ENCODE results near the gene HCK.
"Not testable (repeated sequence)": the region's sequence is repeated elsewhere in the genome, so short reads cannot be mapped to it uniquely, and the experiment has no call there.

The HCK gene

GRCh38 chr20:32119734-32120133, 67.7 kb downstream of the HCK start:
- H3K9me3 ChIP-seq (ENCODE audit: control extremely low read depth in 1 of 5, control insufficient read depth in 4 of 5, insufficient read depth in 2 of 5, low read depth in 1 of 5, low read length in 4 of 5): no peaks in the 10 kb centered on the region
- peaks cover 0 to 14% (median 3%) of the 10 kb centered on the region in 4 experiments for H3K4me1 ChIP-seq (ENCODE audit: control extremely low read depth in 1 of 4, control insufficient read depth in 4 of 4, insufficient read depth in 4 of 4, low read length in 3 of 4)
- no peak for DNase-seq
- H3K4me3 ChIP-seq (ENCODE audit: control insufficient read depth in 1 of 7, extremely low read depth in 1 of 7, insufficient read depth in 4 of 7, low read depth in 2 of 7, low read length in 6 of 7): no peak overlapping the region
- no peaks in the 10 kb centered on the region for H3K27me3 ChIP-seq (replicated peaks in 2 of 5; ENCODE audit: control insufficient read depth in 4 of 5, insufficient read depth in 5 of 5, low read length in 4 of 5)
- H3K36me3 ChIP-seq (ENCODE audit: control insufficient read depth in 4 of 4, insufficient read depth in 4 of 4, low read length in 3 of 4): peaks cover 3 to 10% (median 6%) of the 10 kb centered on the region in 4 experiments
- WGBS (ENCODE audit: insufficient coverage): no CpG with 5 or more reads among the region's 2 CpGs
- ChIA-PET CTCF (interaction anchor here (0.6 to 1.4 kb wide), 2 partner anchors 9 to 69 kb away, joined by 3 to 4 read pairs; no protein-coding TSS in a partner anchor), POLR2A (interaction anchor here (1.0 kb wide), 1 partner anchor 10 kb away, joined by 3 read pairs; the partner anchor contains the start of gene TM9SF4)
- no peak overlapping the region for H3K27ac ChIP-seq (ENCODE audit: insufficient read depth in 1 of 2, low read depth in 1 of 2, low read length in 2 of 2, poor library complexity in 1 of 2, severe bottlenecking in 2 of 2)

GRCh38 chr20:32121908-32122307, 69.9 kb downstream of the HCK start:
- H3K4me3 ChIP-seq (ENCODE audit: control insufficient read depth in 1 of 7, extremely low read depth in 1 of 7, insufficient read depth in 4 of 7, low read depth in 2 of 7, low read length in 6 of 7); H3K4me1 ChIP-seq (ENCODE audit: control extremely low read depth in 1 of 4, control insufficient read depth in 4 of 4, insufficient read depth in 4 of 4, low read length in 3 of 4); DNase-seq; POLR2A ChIA-PET; H3K27ac ChIP-seq (ENCODE audit: insufficient read depth in 1 of 2, low read depth in 1 of 2, low read length in 2 of 2, poor library complexity in 1 of 2, severe bottlenecking in 2 of 2); CTCF ChIA-PET; H3K9me3 ChIP-seq (ENCODE audit: control extremely low read depth in 1 of 5, control insufficient read depth in 4 of 5, insufficient read depth in 2 of 5, low read depth in 1 of 5, low read length in 4 of 5); H3K27me3 ChIP-seq (replicated peaks in 2 of 5; ENCODE audit: control insufficient read depth in 4 of 5, insufficient read depth in 5 of 5, low read length in 4 of 5): not testable (repeated sequence)
- WGBS (ENCODE audit: insufficient coverage): 100% methylated on average over 2 of the region's 31 CpGs
- peaks cover 3 to 12% (median 4%) of the 10 kb centered on the region in 4 experiments for H3K36me3 ChIP-seq (ENCODE audit: control insufficient read depth in 4 of 4, insufficient read depth in 4 of 4, low read length in 3 of 4)

- Histone ChIP-seq H3K36me3 (ENCODE audit: control insufficient read depth in 4 of 4, insufficient read depth in 4 of 4, low read length in 3 of 4) (peaks cover 3 to 15% (median 5%) of the 10 kb centered on the region in 4 experiments), H3K4me1 (ENCODE audit: control extremely low read depth in 1 of 4, control insufficient read depth in 4 of 4, insufficient read depth in 4 of 4, low read length in 3 of 4) (no peaks in the 10 kb centered on the region), H3K27me3 (replicated peaks in 2 of 5; ENCODE audit: control insufficient read depth in 4 of 5, insufficient read depth in 5 of 5, low read length in 4 of 5) (no peaks in the 10 kb centered on the region), H3K27ac (ENCODE audit: insufficient read depth in 1 of 2, low read depth in 1 of 2, low read length in 2 of 2, poor library complexity in 1 of 2, severe bottlenecking in 2 of 2) (no peak overlapping the region), H3K9me3 (ENCODE audit: control extremely low read depth in 1 of 5, control insufficient read depth in 4 of 5, insufficient read depth in 2 of 5, low read depth in 1 of 5, low read length in 4 of 5) (no peaks in the 10 kb centered on the region), H3K4me3 (ENCODE audit: control insufficient read depth in 1 of 7, extremely low read depth in 1 of 7, insufficient read depth in 4 of 7, low read depth in 2 of 7, low read length in 6 of 7) (no peak overlapping the region)
- CTCF ChIA-PET: no interaction called here
- DNase-seq: no peak
- POLR2A ChIA-PET: no interaction called here
- WGBS (ENCODE audit: insufficient coverage): no CpG with 5 or more reads among the region's 4 CpGs
Observed at GRCh38 chr20:32123088-32123487, 71.0 kb downstream of the HCK start.

GRCh38 chr20:32124916-32125454, 72.9 kb downstream of the HCK start:
- peaks cover 4 to 17% (median 5%) of the 10 kb centered on the region in 4 experiments for H3K36me3 ChIP-seq (ENCODE audit: control insufficient read depth in 4 of 4, insufficient read depth in 4 of 4, low read length in 3 of 4)
- WGBS (ENCODE audit: insufficient coverage): 100% methylated on average over 4 of the region's 4 CpGs
- no peak for DNase-seq
- H3K4me1 ChIP-seq (ENCODE audit: control extremely low read depth in 1 of 4, control insufficient read depth in 4 of 4, insufficient read depth in 4 of 4, low read length in 3 of 4): no peaks in the 10 kb centered on the region
- H3K27ac ChIP-seq (ENCODE audit: insufficient read depth in 1 of 2, low read depth in 1 of 2, low read length in 2 of 2, poor library complexity in 1 of 2, severe bottlenecking in 2 of 2): no peak overlapping the region
- H3K9me3 ChIP-seq (ENCODE audit: control extremely low read depth in 1 of 5, control insufficient read depth in 4 of 5, insufficient read depth in 2 of 5, low read depth in 1 of 5, low read length in 4 of 5): no peaks in the 10 kb centered on the region
- H3K4me3 ChIP-seq (ENCODE audit: control insufficient read depth in 1 of 7, extremely low read depth in 1 of 7, insufficient read depth in 4 of 7, low read depth in 2 of 7, low read length in 6 of 7): no peak overlapping the region
- POLR2A ChIA-PET: no interaction called here
- CTCF ChIA-PET: interaction anchor here (0.9 kb wide), 1 partner anchor 190 kb away, joined by 3 read pairs; no protein-coding TSS in a partner anchor
- no peaks in the 10 kb centered on the region for H3K27me3 ChIP-seq (replicated peaks in 2 of 5; ENCODE audit: control insufficient read depth in 4 of 5, insufficient read depth in 5 of 5, low read length in 4 of 5)

- Histone ChIP-seq H3K27me3 (replicated peaks in 2 of 5; ENCODE audit: control insufficient read depth in 4 of 5, insufficient read depth in 5 of 5, low read length in 4 of 5) (no peaks in the 10 kb centered on the region), H3K27ac (ENCODE audit: insufficient read depth in 1 of 2, low read depth in 1 of 2, low read length in 2 of 2, poor library complexity in 1 of 2, severe bottlenecking in 2 of 2) (no peak overlapping the region), H3K9me3 (ENCODE audit: control extremely low read depth in 1 of 5, control insufficient read depth in 4 of 5, insufficient read depth in 2 of 5, low read depth in 1 of 5, low read length in 4 of 5) (no peaks in the 10 kb centered on the region), H3K4me1 (ENCODE audit: control extremely low read depth in 1 of 4, control insufficient read depth in 4 of 4, insufficient read depth in 4 of 4, low read length in 3 of 4) (no peaks in the 10 kb centered on the region), H3K36me3 (ENCODE audit: control insufficient read depth in 4 of 4, insufficient read depth in 4 of 4, low read length in 3 of 4) (peaks cover 4 to 20% (median 5%) of the 10 kb centered on the region in 4 experiments), H3K4me3 (ENCODE audit: control insufficient read depth in 1 of 7, extremely low read depth in 1 of 7, insufficient read depth in 4 of 7, low read depth in 2 of 7, low read length in 6 of 7) (no peak overlapping the region)
- CTCF ChIA-PET: no interaction called here
- POLR2A ChIA-PET: no interaction called here
- no peak for DNase-seq
- WGBS (ENCODE audit: insufficient coverage): no CpG with 5 or more reads among the region's 5 CpGs
Observed at GRCh38 chr20:32125506-32125905, 73.5 kb downstream of the HCK start.

- CTCF ChIA-PET: no interaction called here
- Histone ChIP-seq H3K4me3 (ENCODE audit: control insufficient read depth in 1 of 7, extremely low read depth in 1 of 7, insufficient read depth in 4 of 7, low read depth in 2 of 7, low read length in 6 of 7) (no peak overlapping the region), H3K4me1 (ENCODE audit: control extremely low read depth in 1 of 4, control insufficient read depth in 4 of 4, insufficient read depth in 4 of 4, low read length in 3 of 4) (no peaks in the 10 kb centered on the region), H3K36me3 (ENCODE audit: control insufficient read depth in 4 of 4, insufficient read depth in 4 of 4, low read length in 3 of 4) (peaks cover 5 to 21% (median 6%) of the 10 kb centered on the region in 4 experiments), H3K27ac (ENCODE audit: insufficient read depth in 1 of 2, low read depth in 1 of 2, low read length in 2 of 2, poor library complexity in 1 of 2, severe bottlenecking in 2 of 2) (no peak overlapping the region), H3K27me3 (replicated peaks in 2 of 5; ENCODE audit: control insufficient read depth in 4 of 5, insufficient read depth in 5 of 5, low read length in 4 of 5) (no peaks in the 10 kb centered on the region), H3K9me3 (ENCODE audit: control extremely low read depth in 1 of 5, control insufficient read depth in 4 of 5, insufficient read depth in 2 of 5, low read depth in 1 of 5, low read length in 4 of 5) (no peaks in the 10 kb centered on the region)
- no peak for DNase-seq
- 94% methylated on average over 8 of the region's 8 CpGs for WGBS (ENCODE audit: insufficient coverage)
- POLR2A ChIA-PET: no interaction called here
Observed at GRCh38 chr20:32126919-32127318, 74.9 kb downstream of the HCK start.

GRCh38 chr20:32127347-32127746, 75.3 kb downstream of the HCK start:
- ChIA-PET POLR2A (interaction anchor here (0.7 kb wide), 1 partner anchor 280 kb away, joined by 3 read pairs; no protein-coding TSS in a partner anchor), CTCF (interaction anchor here (0.8 to 1.0 kb wide), 2 partner anchors 11 to 96 kb away, joined by 3 to 4 read pairs; no protein-coding TSS in a partner anchor)
- Histone ChIP-seq H3K27ac (ENCODE audit: insufficient read depth in 1 of 2, low read depth in 1 of 2, low read length in 2 of 2, poor library complexity in 1 of 2, severe bottlenecking in 2 of 2) (no peak overlapping the region), H3K9me3 (ENCODE audit: control extremely low read depth in 1 of 5, control insufficient read depth in 4 of 5, insufficient read depth in 2 of 5, low read depth in 1 of 5, low read length in 4 of 5) (no peaks in the 10 kb centered on the region), H3K36me3 (ENCODE audit: control insufficient read depth in 4 of 4, insufficient read depth in 4 of 4, low read length in 3 of 4) (peaks cover 5 to 21% (median 6%) of the 10 kb centered on the region in 4 experiments), H3K4me1 (ENCODE audit: control extremely low read depth in 1 of 4, control insufficient read depth in 4 of 4, insufficient read depth in 4 of 4, low read length in 3 of 4) (no peaks in the 10 kb centered on the region), H3K27me3 (replicated peaks in 2 of 5; ENCODE audit: control insufficient read depth in 4 of 5, insufficient read depth in 5 of 5, low read length in 4 of 5) (no peaks in the 10 kb centered on the region), H3K4me3 (ENCODE audit: control insufficient read depth in 1 of 7, extremely low read depth in 1 of 7, insufficient read depth in 4 of 7, low read depth in 2 of 7, low read length in 6 of 7) (no peak overlapping the region)
- DNase-seq: no peak
- WGBS (ENCODE audit: insufficient coverage): 100% methylated on average over 2 of the region's 5 CpGs
